ENCODE data around the gene CHFR.

- no peak for TF ChIP-seq CTCF (IDR thresholded peaks at IDR 0.05)
- no peak for TF ChIP-seq POLR2A (IDR thresholded peaks at IDR 0.05)
Measured at GRCh38 chr12:132803888-132804287, 83.5 kb downstream of the CHFR start.

Measured in heart left ventricle (tissue), 13 donors.